A549 (cell line): ENCODE data around the gene GRID1.

Source experiments
- ATOH8 ChIP-seq: fragments of 250-450 bp; sonication (Bioruptor Pico); IDR thresholded peaks from 2 replicates; pipeline ENCODE4 v1.5.0; 2020; ENCODE audit warnings: low read depth, mild to moderate bottlenecking, moderate library complexity
- CEBPB ChIP-seq, 2 experiments: fragments of >200 bp in 1 of 2; sonication (Bioruptor Twin) in 1 of 2; formaldehyde crosslinking in 1 of 2; IDR thresholded peaks; 2 replicates each; pipeline ENCODE4 v1.6.1; 2012 to 2016
- CTCF ChIP-seq: fragments of >200 bp; sonication (Bioruptor Twin); formaldehyde crosslinking; IDR thresholded peaks from 3 replicates; pipeline ENCODE4 v1.5.1; 2016
- EHMT2 ChIP-seq: fragments of 200-600 bp; sonication (generic); IDR thresholded peaks from 2 replicates; pipeline ENCODE4 v1.6.1; 2016; ENCODE audit warnings: antibody characterized with exemption, low read depth, mild to moderate bottlenecking, moderate library complexity
- EP300 ChIP-seq, 2 experiments: fragments of >200 bp; sonication (Bioruptor Twin); formaldehyde crosslinking; IDR thresholded peaks; 2 replicates in 1 of 2; 3 replicates in 1 of 2; pipeline ENCODE4 v1.6.1; 2016 to 2017
- ESRRA ChIP-seq: fragments of 150-350 bp; IDR thresholded peaks from 2 replicates; pipeline ENCODE4 v1.6.1; 2014; ENCODE audit warnings: mild to moderate bottlenecking, low read length, borderline replicate concordance
- KDM1A ChIP-seq: fragments of 200-600 bp; sonication (generic); IDR thresholded peaks from 2 replicates; pipeline ENCODE4 v1.6.1; 2016; ENCODE audit warnings: low read depth, mild to moderate bottlenecking
- MAFK ChIP-seq: fragments of 450-650 bp; IDR thresholded peaks from 2 replicates; pipeline ENCODE4 v1.6.1; 2014; ENCODE audit not compliant: partially characterized antibody
- MAX ChIP-seq: IDR thresholded peaks from 2 replicates; pipeline ENCODE4 v1.6.1; 2012
- POLR2A ChIP-seq: IDR thresholded peaks from 2 replicates; pipeline ENCODE4 v1.6.1; 2012; ENCODE audit warnings: mild to moderate bottlenecking, low read length
- RAD21 ChIP-seq, 2 experiments: fragments of >200 bp in 1 of 2; sonication (Bioruptor Twin) in 1 of 2; formaldehyde crosslinking in 1 of 2; IDR thresholded peaks in 1 of 2; conservative IDR thresholded peaks in 1 of 2; 2 replicates in 1 of 2; 3 replicates in 1 of 2; pipeline ENCODE4 v1.6.1; 2012 to 2018; ENCODE audit warnings: inconsistent platforms in 1 of 2
- RARB ChIP-seq: fragments of 250-450 bp; sonication (Bioruptor Pico); IDR thresholded peaks from 2 replicates; pipeline ENCODE4 v1.8.0; 2021; ENCODE audit warnings: mild to moderate bottlenecking, moderate library complexity
- REST ChIP-seq: fragments of 200-600 bp; sonication (generic); IDR thresholded peaks from 2 replicates; pipeline ENCODE4 v1.6.1; 2016; ENCODE audit warnings: antibody characterized with exemption, mild to moderate bottlenecking, moderate library complexity
- RNF2 ChIP-seq: fragments of 200-600 bp; sonication (generic); IDR thresholded peaks from 2 replicates; pipeline ENCODE4 v1.6.1; 2016; ENCODE audit warnings: low read depth, mild to moderate bottlenecking, antibody characterized with exemption, moderate library complexity, borderline replicate concordance

- TF ChIP-seq CTCF (no peak), EP300 (IDR thresholded peaks at IDR 0.05) (no peak), RNF2 (no peak), REST (no peak), POLR2A (no peak), ESRRA (no peak), EHMT2 (no peak), MAX (no peak), CEBPB (IDR thresholded peaks at IDR 0.05) (no peak), MAFK (no peak), ATOH8 (no peak), KDM1A (no peak), RARB (CRISPR knock-in tag) (no peak), RAD21 (conservative IDR thresholded peaks at IDR 0.05 in 1 of 2, IDR thresholded peaks at IDR 0.05 in 1 of 2) (no peak)
Measured at GRCh38 chr10:85950921-85951320, 415.7 kb downstream of the GRID1 start.
